LHCN-M2 (cell line): ENCODE data around the gene DIDO1. TPM values are rescaled to one million over a fixed set of nuclear protein-coding genes. Genes with fewer than 3 reads are reported as not detected.
A peak's percentile ranks its signal among the peaks of the same experiment; 100 is the strongest.

Experiments used
- DNase-seq: peaks from one replicate; pipeline ENCODE4 v3.0.0-alpha.2; 2012; ENCODE audit warnings: low read depth
- total RNA-seq: library from RNA; depleted of rRNA; stranded (reverse); fragments of >200 nt; gene quantifications from 2 replicates; pipeline ENCODE4 v1.2.3, GENCODE V29; 2014

DIDO1 gene
- total RNA-seq, 1 experiment from 2014 or later: 33.1 TPM

DNA sequence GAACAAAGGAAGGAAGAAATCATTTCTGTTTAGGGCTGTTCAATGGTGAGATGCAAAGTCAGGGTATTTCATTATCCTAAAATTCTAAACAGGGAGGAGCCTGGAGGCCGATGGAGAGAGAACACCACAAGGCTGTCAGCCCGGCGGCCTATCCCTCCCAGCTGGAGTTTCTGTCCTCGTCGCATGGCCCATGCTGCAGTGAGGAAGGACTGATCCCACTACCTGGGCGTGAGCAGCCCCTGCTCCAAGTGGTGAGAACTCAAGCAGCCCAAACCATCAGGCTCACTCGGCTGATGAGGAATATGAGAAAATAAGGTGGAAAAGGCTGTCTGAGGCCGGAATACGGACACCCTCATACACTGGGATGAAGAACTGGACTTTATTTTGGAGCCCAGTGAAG lies 30.8 kb downstream of the DIDO1 start:
- no peak for DNase-seq

DNA sequence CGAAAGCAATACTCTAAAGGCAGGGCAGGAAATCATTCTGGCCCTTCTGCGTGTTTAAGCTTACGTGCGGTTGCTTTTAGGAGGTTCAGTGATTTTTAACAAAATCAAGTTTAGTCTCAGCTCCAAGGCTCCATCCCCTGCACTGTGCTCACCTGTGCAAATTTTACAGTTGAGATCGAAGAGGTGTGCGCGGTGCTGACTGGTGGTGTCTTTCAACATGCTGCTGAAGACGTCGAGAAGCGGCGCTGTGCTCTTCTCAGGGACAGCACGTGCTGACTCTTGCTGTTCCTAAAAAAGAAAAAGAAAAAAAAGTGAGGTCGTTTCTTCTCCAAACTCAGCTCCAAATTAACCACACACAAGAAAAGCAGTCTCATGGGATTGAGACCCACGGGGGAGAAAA lies 32.0 kb downstream of the DIDO1 start:
- no peak for DNase-seq

- no peak for DNase-seq
These were observed 32.6 kb downstream of the DIDO1 start for GRCh38 chr20:62893700-62894099.

DNA sequence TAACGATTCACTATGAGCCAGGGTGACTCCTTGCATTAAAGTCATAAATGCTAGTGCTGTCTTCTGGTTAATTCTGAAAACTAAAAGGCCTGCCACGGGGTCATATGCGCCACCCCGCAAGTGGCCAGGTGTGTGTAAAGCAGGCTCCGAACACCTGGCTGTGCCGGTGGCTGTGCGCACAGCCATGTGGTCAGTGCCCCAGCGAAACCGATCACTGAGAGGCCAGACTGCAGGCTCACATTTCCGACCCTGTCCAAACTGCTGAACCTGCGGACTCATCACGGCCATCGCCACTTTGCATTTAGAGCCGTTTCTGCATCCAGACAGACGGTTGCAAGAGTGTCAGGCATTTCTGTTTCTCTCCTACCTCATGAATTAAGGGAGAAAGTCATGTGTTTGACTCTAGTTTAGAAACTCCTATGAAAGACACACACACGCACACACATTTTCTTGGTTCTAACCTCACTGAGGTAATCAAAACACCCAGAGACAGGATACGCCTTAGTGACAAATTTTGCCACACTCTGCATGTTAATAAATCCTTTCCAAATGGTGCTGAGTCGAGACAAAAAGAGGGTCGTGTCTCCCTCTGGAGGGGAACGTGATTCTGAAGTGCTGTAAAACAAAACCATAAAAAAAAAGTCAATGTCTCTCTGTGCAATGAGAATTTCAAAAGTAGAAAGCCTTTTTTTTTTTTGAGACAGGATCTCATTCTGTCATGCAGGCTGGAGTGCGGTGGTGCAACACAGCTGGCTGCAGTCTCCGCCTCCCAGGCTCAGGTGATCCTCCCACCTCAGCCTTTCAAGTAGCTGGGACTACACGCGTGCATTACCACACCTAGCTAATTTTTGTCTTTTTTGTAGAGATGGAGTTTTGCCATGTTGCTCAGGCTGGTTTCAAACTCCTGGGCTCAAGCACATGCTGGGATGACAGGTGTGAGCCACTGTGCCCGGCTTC lies 33.7 kb downstream of the DIDO1 start:
- DNase-seq: no peak

GRCh38 chr20:62891111-62891510 lies 35.2 kb downstream of the DIDO1 start:
- peak; percentile 27 for DNase-seq

GRCh38 chr20:62890444-62890843 lies 35.9 kb downstream of the DIDO1 start:
- no peak for DNase-seq

GRCh38 chr20:62889871-62890270 lies 36.4 kb downstream of the DIDO1 start:
- no peak for DNase-seq

GRCh38 chr20:62889411-62889810 lies 36.9 kb downstream of the DIDO1 start:
- no peak for DNase-seq

GRCh38 chr20:62888910-62889309 lies 37.4 kb downstream of the DIDO1 start:
- DNase-seq: no peak

DNA sequence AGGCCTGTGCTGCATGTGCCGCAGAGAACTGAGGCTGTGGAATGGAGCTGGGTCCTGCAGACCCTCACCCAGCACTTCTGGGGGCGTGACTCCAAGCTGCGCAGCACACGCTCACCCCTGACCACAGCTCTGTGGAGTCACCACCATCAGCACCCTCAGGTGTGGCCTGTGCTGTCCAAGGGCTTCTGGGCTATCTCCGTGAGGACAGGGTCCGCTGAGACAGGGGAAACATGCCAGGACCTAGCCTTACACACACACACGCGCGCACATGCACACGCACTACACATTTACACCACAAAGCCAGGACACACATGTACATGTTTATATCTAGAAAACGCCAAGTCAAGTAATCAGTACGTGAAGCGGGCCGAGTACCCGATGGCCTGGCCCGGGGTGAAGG lies 37.9 kb downstream of the DIDO1 start:
- DNase-seq: no peak

GRCh38 chr20:62887860-62888239 lies 38.5 kb downstream of the DIDO1 start:
- DNase-seq: no peak

GRCh38 chr20:62887152-62887859 lies 39.0 kb downstream of the DIDO1 start:
- peak; percentile 92 for DNase-seq

DNA sequence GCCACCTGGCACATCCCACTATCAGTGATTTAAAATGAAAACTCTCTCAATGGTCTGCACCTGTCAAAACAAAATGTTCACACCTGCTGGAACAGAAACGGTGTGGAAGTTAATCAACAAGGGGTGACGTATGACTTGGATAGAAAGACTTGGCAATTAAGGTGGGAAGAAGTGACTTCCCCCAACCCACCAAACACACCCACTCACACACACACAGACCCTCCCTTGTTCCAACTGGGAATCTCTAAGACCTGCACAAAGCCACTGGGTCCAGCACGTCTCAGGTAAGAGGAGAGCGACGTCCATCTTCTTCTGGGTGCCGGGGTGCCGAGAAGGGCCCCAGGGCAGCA lies 39.6 kb downstream of the DIDO1 start:
- no peak for DNase-seq

DNA sequence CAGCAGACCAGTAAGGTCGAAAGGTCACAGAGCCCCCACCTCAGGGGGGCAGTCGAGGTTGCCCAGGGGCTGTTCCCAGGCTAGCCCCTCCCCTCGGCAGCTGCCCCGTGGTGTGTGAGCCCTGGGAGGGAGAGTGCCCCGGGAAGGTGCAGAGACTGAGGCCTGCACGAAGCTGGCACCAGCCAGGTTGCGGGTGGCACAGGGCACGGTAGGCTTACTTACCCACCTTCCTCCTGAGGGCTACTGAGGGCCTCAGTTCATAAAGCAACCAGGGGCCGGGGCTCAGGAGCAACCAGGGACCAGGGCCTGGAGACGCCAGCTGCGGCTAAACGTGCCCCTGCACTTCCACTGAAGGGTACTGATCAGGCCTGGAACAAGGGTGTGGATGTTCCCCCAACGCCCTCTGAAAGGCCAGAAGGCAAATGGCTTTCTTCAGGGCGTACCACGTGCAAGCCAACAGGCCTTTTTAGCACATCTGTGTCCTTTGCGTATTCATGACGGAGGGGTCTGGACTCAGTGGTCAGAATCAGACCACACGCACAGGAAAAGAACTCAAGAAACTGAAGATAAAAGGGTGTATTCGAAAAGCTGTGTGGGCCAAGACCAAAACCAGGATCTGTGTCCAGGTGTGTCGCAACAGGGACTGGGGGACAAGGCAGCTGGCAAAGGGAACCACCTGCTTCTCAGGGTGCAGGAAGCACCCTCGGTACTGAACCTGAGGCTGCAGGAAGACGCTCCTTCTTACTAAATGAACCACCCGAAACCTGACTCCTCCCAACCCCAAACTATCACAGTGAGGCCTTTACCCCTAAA lies 40.2 kb downstream of the DIDO1 start:
- no peak for DNase-seq

DNA sequence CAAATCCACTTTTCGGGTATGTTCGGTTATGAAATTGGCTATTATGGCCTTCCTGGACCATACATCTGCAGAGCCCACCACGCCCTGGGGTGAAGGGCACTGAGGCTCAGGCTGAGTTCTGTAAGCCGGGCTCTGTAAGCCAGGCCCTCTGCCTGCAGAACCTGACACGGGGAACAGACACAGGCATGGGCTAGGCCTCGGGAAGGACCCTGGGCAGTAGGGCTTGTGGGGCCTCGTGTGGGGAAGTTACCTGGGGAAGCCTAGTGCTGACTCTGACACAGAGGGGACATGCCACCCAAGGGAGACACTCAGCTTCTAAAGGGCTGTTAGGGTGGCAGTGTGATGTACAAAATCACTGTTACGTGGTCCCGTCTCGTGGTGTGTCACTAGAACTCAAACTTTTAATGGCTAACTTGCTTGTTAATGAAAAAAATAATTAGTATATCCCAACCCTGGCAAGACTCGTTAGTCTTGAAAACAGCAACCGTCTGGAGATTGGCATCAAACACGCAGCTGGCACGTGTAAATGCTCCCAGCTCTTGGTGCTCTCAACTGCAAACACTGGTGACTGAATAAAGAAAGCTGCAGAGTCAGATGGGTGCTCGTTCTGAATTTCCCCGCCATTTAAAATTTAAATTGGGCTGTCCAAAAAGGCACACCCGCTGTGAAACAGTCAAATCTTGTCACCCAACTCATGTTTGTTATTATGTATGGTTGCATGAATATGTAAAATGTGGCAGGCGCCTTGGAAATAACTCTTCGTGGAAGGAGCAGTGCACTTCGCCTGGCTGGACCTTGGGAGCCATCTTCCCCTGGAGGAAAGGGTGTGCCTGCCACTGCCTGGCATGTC lies 41.0 kb downstream of the DIDO1 start:
- no peak for DNase-seq

- no peak for DNase-seq
These were observed 41.7 kb downstream of the DIDO1 start for GRCh38 chr20:62884556-62884955.

GRCh38 chr20:62882426-62882825 lies 43.9 kb downstream of the DIDO1 start:
- DNase-seq: no peak

- no peak for DNase-seq
These were observed 44.5 kb downstream of the DIDO1 start for GRCh38 chr20:62881662-62882395.

GRCh38 chr20:62880935-62881661 lies 45.2 kb downstream of the DIDO1 start:
- no peak for DNase-seq
